ENCODE data around the gene HSDL1.

GRCh38 chr16:84093879-84094270, 51.1 kb downstream of the HSDL1 start:
- TF ChIP-seq CTCF (IDR thresholded peaks at IDR 0.05) = no peak
- no peak for TF ChIP-seq POLR2A (IDR thresholded peaks at IDR 0.05)
